HTR-8/SVneo (cell line): ENCODE data around the gene TRMT11.
"Not testable (repeated sequence)": the region's sequence is repeated elsewhere in the genome, so short reads cannot be mapped to it uniquely, and the experiment has no call there.

Experiments
- DNase-seq: peaks from one replicate; pipeline ENCODE4 v3.0.0; 2011; ENCODE audit warnings: low spot score, mixed read lengths; ENCODE audit not compliant: insufficient read length
- FAIRE-seq: peaks from 2 replicates; lab custom pipeline; 2011; peaks lifted over from hg19 to GRCh38; lab: Jason Lieb, UNC

Gene TRMT11

GRCh38 chr6:125988280-125988679 lies 1.9 kb downstream of the TRMT11 start:
- FAIRE-seq (no peak), DNase-seq (no peak)

DNA sequence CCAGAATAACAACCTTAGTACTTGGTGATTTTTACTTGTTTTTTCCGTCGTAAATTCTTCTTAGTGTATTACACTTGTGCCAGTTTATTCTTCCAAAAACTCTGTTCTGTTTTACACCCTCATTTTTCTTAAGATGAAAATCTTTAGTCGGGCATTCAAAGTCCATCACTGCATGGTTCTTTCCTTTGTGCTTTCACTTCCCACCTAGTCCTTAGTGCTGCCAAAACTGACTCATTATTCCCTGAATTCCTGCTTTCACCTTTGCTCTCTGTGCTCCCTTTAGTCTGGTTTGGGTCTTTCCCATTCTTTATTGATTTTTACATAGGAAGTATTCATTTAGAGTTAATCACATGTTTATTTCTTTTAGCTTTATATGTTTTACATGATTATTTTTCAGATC lies 3.3 kb downstream of the TRMT11 start:
- no peak for DNase-seq
- FAIRE-seq = no peak

DNA sequence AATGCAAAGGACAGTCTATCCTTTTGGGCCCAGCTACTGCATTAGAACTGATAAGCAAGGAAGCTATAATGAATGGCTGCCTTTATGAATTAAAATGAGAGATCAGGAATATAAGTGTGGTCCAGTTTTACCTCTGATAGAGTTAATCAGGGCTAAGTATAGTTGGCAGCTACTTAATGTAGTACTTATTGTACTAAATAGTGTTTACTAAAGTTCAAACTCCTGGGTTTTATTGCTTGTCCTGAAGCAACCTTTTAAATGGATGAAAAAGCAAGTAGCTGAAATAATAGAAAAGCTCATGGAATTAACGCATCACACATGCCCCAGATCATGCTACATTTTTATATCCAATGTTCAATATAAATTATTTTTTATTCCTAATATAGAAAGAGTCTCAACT lies 5.3 kb downstream of the TRMT11 start:
- FAIRE-seq (no peak), DNase-seq (no peak)

DNA sequence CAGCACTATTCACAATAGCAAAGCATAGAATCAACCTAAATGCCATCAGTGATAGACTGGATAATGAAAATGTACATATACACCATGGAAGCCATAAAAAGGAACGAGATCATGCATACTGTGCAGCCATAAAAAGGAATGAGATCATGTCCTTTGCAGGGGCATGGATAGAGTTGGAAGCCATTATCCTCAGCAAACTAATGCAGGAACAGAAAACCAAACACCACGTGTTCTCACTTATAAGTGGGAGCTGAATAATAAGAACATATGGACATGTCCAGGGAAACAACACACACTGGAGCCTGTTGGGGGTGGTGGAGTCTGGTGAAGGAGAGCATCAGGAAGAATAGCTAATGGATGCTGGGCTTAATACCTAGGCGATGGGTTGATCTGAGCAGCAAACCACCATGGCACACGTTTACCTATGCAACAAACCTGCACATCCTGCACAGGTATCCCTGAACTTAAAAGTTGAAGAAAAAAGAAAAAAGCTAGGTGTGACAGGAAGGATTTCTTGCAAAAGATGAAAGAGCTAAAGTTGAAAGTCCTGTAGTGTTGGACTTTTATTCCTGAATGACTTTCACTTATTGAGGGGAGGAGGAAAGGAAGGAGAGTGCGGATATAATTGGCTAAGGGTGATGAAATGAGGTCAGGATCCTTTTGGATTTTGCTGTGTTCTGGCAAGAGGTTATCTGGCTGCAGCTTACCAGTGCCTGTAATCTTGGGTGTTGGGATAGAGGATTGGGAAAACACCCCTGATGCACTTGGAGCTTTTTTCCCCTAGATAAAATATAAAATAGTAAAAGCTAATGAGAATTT lies 8.5 kb downstream of the TRMT11 start:
- DNase-seq = no peak

DNA sequence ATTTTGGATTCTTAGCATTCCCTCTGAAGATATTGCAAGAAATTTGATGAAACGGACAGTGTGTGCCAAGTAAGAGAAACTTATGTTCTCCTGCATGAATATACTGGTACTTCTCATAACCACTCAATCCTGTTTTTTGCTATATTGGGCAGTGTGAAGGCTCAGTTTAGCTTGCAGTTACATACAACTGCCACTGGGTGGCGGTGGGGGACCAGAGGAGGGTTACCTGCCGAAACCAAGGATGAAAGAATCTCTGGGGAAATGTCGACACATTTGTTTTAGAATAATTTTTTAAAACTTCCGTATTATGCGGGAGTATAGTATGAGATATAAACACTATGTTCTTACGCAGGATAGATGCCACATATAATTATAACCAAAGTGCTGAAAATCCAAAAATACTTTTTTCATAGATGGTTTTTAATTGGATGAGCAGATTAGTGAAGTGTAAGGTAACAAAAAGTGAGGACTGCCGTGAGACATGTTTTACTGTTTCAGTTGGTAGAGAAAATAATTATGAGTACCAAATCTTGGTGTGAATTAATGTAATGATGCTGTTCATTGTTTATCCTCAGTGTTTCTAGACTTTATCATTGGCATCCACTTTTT lies 9.7 kb downstream of the TRMT11 start:
- DNase-seq (peak; percentile 49), FAIRE-seq (no peak)

More for the DNA sequence above, 8.5 kb downstream of the TRMT11 start:
- FAIRE-seq = no peak

GRCh38 chr6:126002755-126003679 lies 16.7 kb downstream of the TRMT11 start:
- FAIRE-seq (no peak), DNase-seq (no peak)

- FAIRE-seq = no peak
- DNase-seq = no peak
These were observed 21.5 kb downstream of the TRMT11 start for GRCh38 chr6:126007800-126008199.

DNA sequence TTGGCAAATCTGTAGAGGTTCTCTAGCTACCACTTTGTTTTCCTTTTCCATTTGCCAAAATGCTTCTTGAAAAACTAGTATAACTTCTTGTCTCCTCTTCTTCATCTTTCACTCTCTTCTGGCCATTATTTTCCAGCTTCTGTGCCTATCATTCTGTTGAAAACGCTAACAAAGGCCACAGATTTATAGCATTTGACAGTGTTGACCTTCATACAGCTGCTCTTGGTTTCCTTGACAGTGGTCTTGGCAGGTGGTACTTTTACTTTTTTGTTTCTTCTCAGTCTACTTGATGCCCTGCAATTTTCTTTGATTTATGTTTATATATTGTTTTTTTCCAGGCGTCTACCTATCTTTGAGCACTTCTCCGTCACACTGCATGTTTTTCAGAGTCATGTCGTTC lies 23.7 kb downstream of the TRMT11 start:
- FAIRE-seq = no peak
- no peak for DNase-seq

GRCh38 chr6:126015863-126016262 lies 29.5 kb downstream of the TRMT11 start:
- no peak for FAIRE-seq

DNA sequence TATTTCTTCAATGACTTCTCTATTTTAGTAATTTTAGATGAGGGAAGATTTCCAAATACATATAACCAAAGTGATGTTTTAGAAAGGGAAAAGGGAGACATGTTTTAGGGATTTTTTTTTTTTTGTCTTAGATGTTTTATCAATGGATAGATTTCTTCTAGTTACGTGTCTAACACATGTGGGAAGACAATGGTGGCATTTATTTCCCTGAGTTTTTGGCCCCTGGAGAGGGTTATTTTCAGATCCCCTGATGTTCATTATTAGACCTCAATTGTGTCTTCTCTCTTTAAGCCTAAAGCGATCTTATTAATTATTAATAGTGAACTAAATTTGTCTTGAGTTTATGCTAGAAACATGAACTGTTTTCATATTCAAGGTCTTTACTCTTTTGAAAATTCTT lies 30.3 kb downstream of the TRMT11 start:
- DNase-seq = no peak
- no peak for FAIRE-seq

More at GRCh38 chr6:126015863-126016262, 29.5 kb downstream of the TRMT11 start:
- no peak for DNase-seq

DNA sequence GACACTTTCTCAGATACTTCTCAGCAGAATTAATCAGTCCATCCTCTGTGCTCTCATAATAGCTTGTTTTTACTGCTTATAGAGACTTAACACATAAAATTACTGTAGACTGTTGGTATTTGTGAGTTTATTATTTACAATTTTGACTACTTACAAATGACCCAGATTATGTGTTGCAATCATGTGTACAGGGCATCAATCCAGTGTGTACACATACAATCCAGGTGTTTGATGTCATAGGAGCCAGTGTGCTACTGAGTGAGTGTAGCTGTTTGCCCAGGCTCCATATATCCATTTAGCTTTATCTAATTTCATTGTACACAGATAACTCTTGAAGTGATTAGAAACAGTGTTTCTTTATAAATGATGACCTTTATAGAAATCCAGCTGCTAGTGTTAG lies 31.3 kb downstream of the TRMT11 start:
- no peak for DNase-seq

GRCh38 chr6:126020305-126021050 lies 34.1 kb downstream of the TRMT11 start:
- FAIRE-seq (no peak), DNase-seq (no peak)

More for the DNA sequence above, 31.3 kb downstream of the TRMT11 start:
- no peak for FAIRE-seq

DNA sequence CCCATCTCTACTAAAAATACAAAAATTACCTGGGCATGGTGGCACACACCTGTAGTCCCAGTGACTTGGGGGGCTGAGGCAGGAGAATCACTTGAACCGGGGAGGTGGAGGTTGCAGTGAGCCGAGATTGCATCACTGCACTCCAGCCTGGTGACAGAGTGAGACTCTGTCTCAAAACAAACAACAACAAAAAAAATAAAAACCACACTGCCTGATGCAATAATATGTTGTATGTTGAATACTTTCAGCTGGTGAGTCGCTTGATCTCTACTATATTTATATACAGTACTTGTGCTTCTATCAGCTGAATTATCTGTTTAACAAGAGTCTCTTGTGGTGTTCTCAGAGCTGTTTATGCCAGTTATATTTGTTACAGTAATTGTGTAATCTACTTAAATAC lies 37.1 kb downstream of the TRMT11 start:
- FAIRE-seq, DNase-seq: not testable (repeated sequence)

DNA sequence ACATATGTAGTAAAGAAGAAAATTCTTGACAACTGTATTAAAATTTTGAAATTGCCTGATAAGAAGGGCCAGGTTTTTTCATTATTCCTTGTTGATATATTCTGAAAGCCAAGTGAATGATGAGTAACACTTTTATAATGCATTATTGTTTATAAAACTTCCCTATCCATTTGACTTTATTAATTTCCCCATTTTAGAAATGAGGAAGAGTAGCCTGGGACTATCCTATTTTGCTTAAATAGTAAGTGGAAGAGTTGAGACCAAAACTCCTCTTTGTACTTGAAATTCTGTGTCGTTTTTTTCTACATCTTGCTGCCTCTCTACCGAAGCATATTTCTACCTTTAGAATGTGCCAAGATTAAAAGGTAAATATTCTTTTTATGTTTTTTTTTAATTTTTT lies 39.7 kb downstream of the TRMT11 start:
- no peak for DNase-seq
- no peak for FAIRE-seq

DNA sequence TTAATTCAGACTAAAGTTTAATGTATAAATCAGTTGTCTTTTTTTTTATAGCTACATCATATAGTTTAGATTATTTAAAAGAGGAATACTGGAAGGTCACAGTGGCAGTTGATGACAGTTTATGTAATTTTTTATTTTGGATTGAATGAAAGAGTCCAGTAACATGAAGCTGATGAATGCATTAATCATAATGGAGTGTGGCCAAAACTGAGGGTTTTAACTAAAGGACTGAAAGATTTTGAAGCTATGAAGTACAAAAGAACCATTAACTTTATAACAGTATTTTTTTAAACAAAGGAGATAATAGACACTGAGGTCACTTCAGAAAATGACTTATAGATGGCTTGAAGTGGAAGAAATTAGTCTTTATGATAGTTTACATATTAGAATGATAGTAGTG lies 41.3 kb downstream of the TRMT11 start:
- DNase-seq = no peak
- FAIRE-seq = no peak

- DNase-seq (no peak), FAIRE-seq (peak; percentile 28)
These were observed 43.7 kb downstream of the TRMT11 start for GRCh38 chr6:126030045-126030444.

- DNase-seq (peak; percentile 39), FAIRE-seq (peak; percentile 4)
These were observed 47.4 kb downstream of the TRMT11 start for GRCh38 chr6:126033696-126034095.

DNA sequence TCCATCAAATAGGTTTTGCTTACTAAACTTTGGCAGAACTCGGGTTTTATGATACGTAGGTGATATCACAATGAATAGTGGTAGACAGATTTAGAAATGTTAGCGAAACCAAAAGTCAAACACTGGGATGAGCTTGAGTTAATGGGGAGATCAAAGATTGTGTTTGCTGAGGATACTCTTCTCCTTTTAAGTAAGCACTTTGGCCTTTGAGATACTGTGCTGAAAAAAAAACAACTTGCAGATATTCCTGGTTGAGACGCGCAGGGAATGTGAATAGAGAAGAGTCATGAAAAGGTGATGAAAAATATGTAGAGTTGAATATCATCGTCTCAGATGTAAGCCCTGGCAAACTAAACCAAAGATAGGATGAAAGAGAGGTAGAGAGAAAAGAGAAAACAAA lies 48.3 kb downstream of the TRMT11 start:
- DNase-seq (no peak), FAIRE-seq (no peak)

DNA sequence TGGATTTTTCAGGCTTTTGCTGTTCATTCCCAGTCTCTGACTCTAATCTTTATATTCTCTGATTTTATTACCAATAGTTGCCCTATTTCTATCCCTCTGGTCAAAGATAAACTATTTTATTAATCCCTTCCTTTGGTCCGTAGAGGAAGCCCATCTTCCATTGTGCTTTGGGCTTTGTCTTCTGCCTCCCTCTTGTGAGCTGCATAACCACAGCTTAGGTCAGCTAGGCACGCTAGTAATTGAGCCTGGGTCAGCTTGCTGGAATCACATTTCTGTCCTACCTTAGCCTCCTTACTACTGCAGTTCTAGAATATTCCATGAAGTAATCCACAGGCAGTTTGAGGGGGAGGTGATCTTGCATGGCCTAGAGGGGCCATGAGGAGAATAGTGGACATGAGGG lies 49.4 kb downstream of the TRMT11 start:
- FAIRE-seq (peak; percentile 4), DNase-seq (no peak)

GRCh38 chr6:126038234-126038633 lies 51.9 kb downstream of the TRMT11 start:
- no peak for FAIRE-seq
- no peak for DNase-seq
